ENCODE measurements around the gene NMUR1. TPM values are rescaled to one million over a fixed set of nuclear protein-coding genes. Genes with fewer than 3 reads are reported as not detected.

NMUR1 gene
- total RNA-seq, 4 donors from 2014 or later: 0.51 to 10.2 (median 2.5) TPM

DNA sequence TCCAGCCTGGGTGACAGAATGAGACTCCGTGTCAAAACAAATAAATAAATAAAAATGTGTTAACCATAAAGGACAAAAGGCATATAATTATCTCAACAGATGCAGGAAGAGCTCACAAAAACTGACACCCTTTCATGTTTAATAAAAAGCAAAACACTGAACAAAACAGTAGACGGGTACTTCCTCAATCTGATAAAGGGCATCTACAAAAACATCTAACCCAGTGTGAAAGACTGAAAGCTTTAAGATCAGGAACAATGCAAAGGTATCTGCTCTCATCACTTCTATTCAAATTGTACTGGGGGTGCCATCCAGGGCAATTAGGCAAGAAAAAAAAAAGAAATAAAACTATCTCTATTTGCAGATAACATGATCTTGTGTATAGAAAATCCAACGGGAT, 54.3 kb downstream of the NMUR1 start:
- TF ChIP-seq CTCF (IDR thresholded peaks at IDR 0.05; ENCODE audit: low read depth): no peak

Small RNA genes lying within 50 kb of the gene (small RNA-seq; reads per million reads assigned to genes)
- not detected for gene RNU2-22P

Other genes with a start within 250 kb of the NMUR1 start
- 1 to 10 TPM in 3 of 4 donors, under 1 TPM in 1; 0.82 to 3.4 (median 1.8) TPM for gene B3GNT7, start 134.7 kb downstream of the NMUR1 start, total RNA-seq
- 100 to 1,000 TPM; 136 to 247 (median 197) TPM for gene NCL, start 66.0 kb downstream of the NMUR1 start, total RNA-seq
- not detected for gene TEX44, start 62.4 kb upstream of the NMUR1 start, total RNA-seq
- 100 to 1,000 TPM; 435 to 772 (median 535) TPM for gene PTMA, start 178.1 kb upstream of the NMUR1 start, total RNA-seq

All from subcutaneous adipose tissue (tissue), 4 donors.